K562 treated with DMSO at 1 percent for 12 hours (cell line): ENCODE measurements around the gene INF2. TPM values are rescaled to one million over a fixed set of nuclear protein-coding genes. Genes with fewer than 3 reads are reported as not detected.

Experiments
- total RNA-seq: library from RNA; unstranded; fragments of 300-600 nt; gene quantifications from 2 replicates; pipeline ENCODE4 v1.2.3, GENCODE V29; 2022; ENCODE audit not compliant: insufficient read depth

Gene INF2
- 12.3 and 14.8 TPM in 2 replicates for total RNA-seq

GRCh38 chr14:104689109-104689880 lies at the start of gene INF2:
TSS of gene INF2 (plus strand) at chr14:104689618. CDS start at chr14:104701366, 11,748 bp downstream.

GRCh38 chr14:104723651-104724406 lies 34.4 kb downstream of the INF2 start, which contains the start of gene ADSS1:
TSS of gene ADSS1 (plus strand) at chr14:104724229. CDS start at chr14:104724271, 42 bp downstream.

GRCh38 chr14:104752735-104753527 lies 63.5 kb downstream of the INF2 start, which contains the start of gene SIVA1:
TSS of gene SIVA1 (plus strand) at chr14:104753147. CDS start at chr14:104753202, 55 bp downstream.

Other genes starting within 250 kb of the INF2 start
- gene C14orf180, start 109.9 kb upstream of the INF2 start, total RNA-seq = not detected in 2 replicates
- not detected in 2 replicates for gene TMEM179, start 84.8 kb upstream of the INF2 start, total RNA-seq
- 13.5 and 15.8 TPM in 2 replicates for gene ADSS1, start 34.6 kb downstream of the INF2 start, total RNA-seq
- 106 and 187 TPM in 2 replicates for gene SIVA1, start 63.5 kb downstream of the INF2 start, total RNA-seq
- gene AKT1, start 106.1 kb downstream of the INF2 start, total RNA-seq = 70.0 and 124 TPM in 2 replicates
- gene ZBTB42, start 111.5 kb downstream of the INF2 start, total RNA-seq = 4.5 and 7.4 TPM in 2 replicates
- gene CEP170B, start 175.7 kb downstream of the INF2 start, total RNA-seq = 2.6 and 8.0 TPM in 2 replicates
- not detected in 2 replicates for gene PLD4, start 235.3 kb downstream of the INF2 start, total RNA-seq